ENCODE data around the gene HTR2C. TPM values are rescaled to one million over a fixed set of nuclear protein-coding genes. Genes with fewer than 3 reads are reported as not detected.
"Not testable (repeated sequence)": the region's sequence is repeated elsewhere in the genome, so short reads cannot be mapped to it uniquely, and the experiment has no call there.

The HTR2C gene
- total RNA-seq, 1 donor from 2014 or later = not detected

DNA sequence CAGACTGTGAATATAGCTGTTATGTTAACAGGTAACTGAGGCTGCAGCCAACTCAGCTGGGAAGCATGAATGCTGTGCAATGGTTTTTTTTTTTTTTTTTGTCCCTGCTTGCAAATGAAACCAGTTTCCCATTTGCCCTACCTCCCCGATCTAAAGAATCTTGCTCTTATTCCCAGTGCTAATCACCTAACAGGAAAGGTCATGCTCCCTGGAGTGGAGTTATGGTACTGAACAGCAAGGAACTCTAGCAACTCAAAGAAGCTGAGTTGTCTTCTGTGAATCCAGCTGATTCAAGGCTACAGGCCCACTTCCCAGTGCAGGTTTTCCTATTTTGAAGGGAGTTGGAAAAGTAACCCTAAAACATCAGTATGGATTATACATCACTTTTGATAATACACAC, 52.1 kb downstream of the HTR2C start:
- Mint-ChIP-seq H3K27ac (no peak overlapping the region), H3K27me3 (no peaks in the 10 kb centered on the region), H3K9me3 (no peaks in the 10 kb centered on the region), H3K36me3 (ENCODE audit: low read depth) (no peaks in the 10 kb centered on the region), H3K4me3 (no peak overlapping the region), H3K4me1 (no peaks in the 10 kb centered on the region)
- ATAC-seq (ENCODE audit: low read depth) = no peak
- POLR2A ChIA-PET = no interaction called here
- intact Hi-C loops (cut with micrococcal nuclease) = no loop called here
- no peak for DNase-seq
- CTCF ChIA-PET = no interaction called here
- TF ChIP-seq, protein P1, sequence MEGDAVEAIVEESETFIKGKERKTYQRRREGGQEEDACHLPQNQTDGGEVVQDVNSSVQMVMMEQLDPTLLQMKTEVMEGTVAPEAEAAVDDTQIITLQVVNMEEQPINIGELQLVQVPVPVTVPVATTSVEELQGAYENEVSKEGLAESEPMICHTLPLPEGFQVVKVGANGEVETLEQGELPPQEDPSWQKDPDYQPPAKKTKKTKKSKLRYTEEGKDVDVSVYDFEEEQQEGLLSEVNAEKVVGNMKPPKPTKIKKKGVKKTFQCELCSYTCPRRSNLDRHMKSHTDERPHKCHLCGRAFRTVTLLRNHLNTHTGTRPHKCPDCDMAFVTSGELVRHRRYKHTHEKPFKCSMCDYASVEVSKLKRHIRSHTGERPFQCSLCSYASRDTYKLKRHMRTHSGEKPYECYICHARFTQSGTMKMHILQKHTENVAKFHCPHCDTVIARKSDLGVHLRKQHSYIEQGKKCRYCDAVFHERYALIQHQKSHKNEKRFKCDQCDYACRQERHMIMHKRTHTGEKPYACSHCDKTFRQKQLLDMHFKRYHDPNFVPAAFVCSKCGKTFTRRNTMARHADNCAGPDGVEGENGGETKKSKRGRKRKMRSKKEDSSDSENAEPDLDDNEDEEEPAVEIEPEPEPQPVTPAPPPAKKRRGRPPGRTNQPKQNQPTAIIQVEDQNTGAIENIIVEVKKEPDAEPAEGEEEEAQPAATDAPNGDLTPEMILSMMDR (IDR thresholded peaks at IDR 0.05) = no peak

DNA sequence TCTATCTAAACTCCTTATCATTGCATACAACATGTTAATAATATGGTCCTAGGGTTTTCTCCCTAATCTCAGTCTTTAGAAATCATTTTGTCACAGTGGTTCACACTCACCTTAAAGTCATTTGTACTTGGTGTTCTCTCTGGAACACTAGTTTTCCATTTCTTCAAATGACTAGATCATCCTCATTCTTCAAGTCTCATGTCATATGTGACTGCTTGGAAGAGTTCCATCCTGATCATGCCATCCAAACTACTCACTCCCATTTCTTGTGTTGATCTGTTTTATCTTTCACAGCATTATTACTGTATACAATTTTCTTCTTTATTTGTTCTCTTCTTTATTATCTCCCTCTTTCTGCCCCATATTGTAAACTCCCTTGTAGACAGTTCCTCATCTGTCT, 66.5 kb downstream of the HTR2C start:
- TF ChIP-seq, protein P1 (IDR thresholded peaks at IDR 0.05) = no peak
- ATAC-seq (ENCODE audit: low read depth) (no peak), DNase-seq (no peak)
- CTCF ChIA-PET = no interaction called here
- H3K9me3 Mint-ChIP-seq = no peaks in the 10 kb centered on the region
- H3K36me3 Mint-ChIP-seq (ENCODE audit: low read depth) = no peaks in the 10 kb centered on the region
- no peak overlapping the region for H3K27ac Mint-ChIP-seq
- H3K4me1 Mint-ChIP-seq = no peaks in the 10 kb centered on the region
- POLR2A ChIA-PET = no interaction called here
- H3K27me3 Mint-ChIP-seq = no peaks in the 10 kb centered on the region
- intact Hi-C loops (cut with micrococcal nuclease) = no loop called here
- no peak overlapping the region for H3K4me3 Mint-ChIP-seq

DNA sequence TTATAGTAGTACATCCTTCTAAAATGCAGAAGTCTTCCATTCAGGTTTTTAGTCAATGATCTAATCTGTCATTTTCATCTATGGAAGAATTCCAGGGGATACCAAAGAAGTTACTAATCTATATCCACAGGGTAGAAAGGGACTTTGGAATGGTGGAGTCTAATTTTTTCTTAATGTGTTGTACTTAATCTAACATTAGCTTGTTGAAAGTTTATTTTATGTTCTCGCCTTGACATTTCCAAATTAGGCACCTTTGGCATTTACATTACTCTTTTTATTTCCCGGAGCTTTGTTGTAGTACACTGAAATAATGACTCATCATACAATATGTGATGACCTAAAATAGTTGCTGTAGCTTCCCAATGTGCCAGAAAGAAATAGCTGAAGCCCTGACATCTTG, 91.5 kb downstream of the HTR2C start:
- Mint-ChIP-seq H3K4me1 (no peaks in the 10 kb centered on the region), H3K9me3 (no peaks in the 10 kb centered on the region), H3K27me3 (no peaks in the 10 kb centered on the region), H3K27ac (no peak overlapping the region), H3K36me3 (ENCODE audit: low read depth) (no peaks in the 10 kb centered on the region), H3K4me3 (no peak overlapping the region)
- intact Hi-C loops (cut with micrococcal nuclease) = no loop called here
- ChIA-PET POLR2A (no interaction called here), CTCF (no interaction called here)
- ATAC-seq (ENCODE audit: low read depth) = no peak
- TF ChIP-seq, protein P1 (IDR thresholded peaks at IDR 0.05) = no peak
- DNase-seq = no peak

DNA sequence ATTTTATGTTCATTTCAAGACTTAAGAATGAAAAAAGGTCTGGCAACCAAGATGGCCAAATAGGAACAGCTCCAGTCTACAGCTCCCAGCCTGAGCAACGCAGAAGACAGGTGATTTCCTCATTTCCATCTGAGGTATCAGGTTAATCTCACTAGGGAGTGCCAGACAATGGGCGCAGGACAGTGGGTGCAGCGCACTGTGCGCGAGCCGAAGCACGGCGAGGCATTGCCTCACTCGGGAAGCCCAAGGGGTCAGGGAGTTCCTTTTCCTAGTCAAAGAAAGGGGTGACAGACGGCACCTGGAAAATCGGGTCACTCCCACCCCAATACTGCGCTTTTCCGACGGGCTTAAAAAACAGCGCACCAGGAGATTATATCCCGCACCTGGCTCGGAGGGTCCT, 116.6 kb downstream of the HTR2C start:
- H3K27me3 Mint-ChIP-seq; DNase-seq; CTCF ChIA-PET; ATAC-seq (ENCODE audit: low read depth); H3K36me3 Mint-ChIP-seq (ENCODE audit: low read depth); H3K27ac Mint-ChIP-seq; intact Hi-C loops (cut with micrococcal nuclease); POLR2A ChIA-PET; H3K9me3 Mint-ChIP-seq; H3K4me3 Mint-ChIP-seq; H3K4me1 Mint-ChIP-seq: not testable (repeated sequence)

DNA sequence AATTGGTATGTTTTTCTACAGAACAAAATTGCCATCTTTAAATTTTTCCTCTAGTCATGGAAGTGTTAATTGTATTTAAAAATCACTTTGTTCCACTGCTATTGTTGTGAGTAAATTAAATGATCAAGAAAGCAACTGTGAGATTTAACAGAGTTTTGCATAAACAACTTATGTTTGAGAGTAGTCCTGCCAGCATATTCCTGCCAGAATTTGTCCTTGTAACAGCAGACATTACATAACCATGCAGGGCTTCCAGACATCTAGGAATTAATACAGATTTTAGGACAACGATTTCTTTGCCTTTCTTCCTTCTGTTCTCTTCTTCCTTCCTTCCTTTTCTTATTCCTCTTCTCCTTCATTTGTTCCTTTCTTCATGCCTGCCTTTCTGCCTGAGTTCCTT, 125.5 kb downstream of the HTR2C start:
- TF ChIP-seq, protein P1 (IDR thresholded peaks at IDR 0.05) = no peak
- Mint-ChIP-seq H3K36me3 (ENCODE audit: low read depth) (no peaks in the 10 kb centered on the region), H3K9me3 (no peaks in the 10 kb centered on the region), H3K4me1 (no peaks in the 10 kb centered on the region), H3K4me3 (no peak overlapping the region), H3K27ac (no peak overlapping the region), H3K27me3 (no peaks in the 10 kb centered on the region)
- intact Hi-C loops (cut with micrococcal nuclease) = no loop called here
- ATAC-seq (ENCODE audit: low read depth) (no peak), DNase-seq (no peak)
- ChIA-PET POLR2A (no interaction called here), CTCF (no interaction called here)

DNA sequence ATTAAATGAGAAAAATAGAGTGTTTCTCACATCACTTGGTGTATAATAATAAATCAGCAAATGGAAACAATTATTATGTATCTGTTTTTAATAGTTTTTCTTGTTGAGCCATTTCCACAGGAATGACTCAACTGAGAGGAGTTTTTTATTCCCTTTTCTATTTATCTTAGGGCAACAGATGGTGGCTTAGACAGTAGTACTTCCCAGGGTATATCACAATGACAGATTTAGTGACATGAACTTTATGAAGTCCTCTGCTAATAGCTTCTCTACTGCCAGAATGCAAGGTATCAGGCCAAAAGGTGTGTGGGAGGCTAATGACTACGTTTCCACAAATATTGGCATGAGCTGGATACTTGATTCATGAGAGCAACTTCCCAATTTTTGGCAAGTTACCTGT, 126.7 kb downstream of the HTR2C start:
- Mint-ChIP-seq H3K27ac (no peak overlapping the region), H3K36me3 (ENCODE audit: low read depth) (no peaks in the 10 kb centered on the region), H3K9me3 (no peaks in the 10 kb centered on the region), H3K4me3 (no peak overlapping the region), H3K27me3 (no peaks in the 10 kb centered on the region), H3K4me1 (no peaks in the 10 kb centered on the region)
- DNase-seq = no peak
- TF ChIP-seq, protein P1 (IDR thresholded peaks at IDR 0.05) = no peak
- intact Hi-C loops (cut with micrococcal nuclease) = no loop called here
- ChIA-PET POLR2A (no interaction called here), CTCF (no interaction called here)
- ATAC-seq (ENCODE audit: low read depth) = no peak

All from activated B cell treated with CpG ODN at 0.5 μM for 24 hours (primary cell).